Activated naive CD4-positive, alpha-beta T cell (primary cell): ENCODE results near the gene NXPH4.

Experiments
- DNase-seq, 4 experiments: peaks; one replicate each; lab custom pipeline; 2025; lab: John Stamatoyannopoulos, UW

NXPH4 gene

DNA sequence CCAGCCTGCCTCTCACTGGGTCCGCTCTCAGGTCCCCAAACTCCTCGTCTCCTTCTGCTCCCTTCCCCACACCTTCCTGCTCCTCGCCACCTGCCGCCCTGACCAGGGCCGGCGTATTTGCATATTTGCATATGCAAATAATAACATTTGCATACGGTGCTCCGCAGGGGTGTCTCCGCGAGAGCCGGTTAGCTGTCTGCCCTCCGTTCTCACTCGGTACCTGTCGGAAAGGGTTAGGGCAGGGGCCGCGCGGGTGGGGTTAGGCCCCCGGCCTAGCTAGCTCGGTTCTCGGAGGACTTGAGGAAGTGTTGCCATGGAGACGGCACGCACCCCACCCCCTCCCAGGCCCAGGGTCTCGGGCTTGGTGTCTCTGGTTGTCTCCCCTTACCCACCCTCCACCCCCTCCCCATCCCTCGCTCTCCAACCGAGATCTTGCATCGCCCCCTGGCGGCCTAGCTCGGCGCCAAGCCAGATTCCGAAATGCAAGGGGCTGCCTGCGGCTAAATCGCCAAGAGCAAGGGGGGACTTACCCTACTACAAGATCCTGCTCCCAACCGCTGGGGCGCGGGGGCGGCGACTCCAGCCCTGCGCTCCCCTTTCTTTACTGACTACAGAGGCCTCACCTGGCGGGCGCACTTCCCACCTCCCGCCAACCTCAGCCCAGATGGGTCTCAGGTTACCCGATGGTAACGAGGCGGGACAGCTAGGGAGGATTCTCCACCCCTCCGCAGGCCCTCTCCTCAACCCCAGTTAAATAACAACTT is 26.3 kb downstream of the NXPH4 start:
- DNase-seq: peak in 3 of 4 experiments; percentile 33 to 64 (median 52)

DNA sequence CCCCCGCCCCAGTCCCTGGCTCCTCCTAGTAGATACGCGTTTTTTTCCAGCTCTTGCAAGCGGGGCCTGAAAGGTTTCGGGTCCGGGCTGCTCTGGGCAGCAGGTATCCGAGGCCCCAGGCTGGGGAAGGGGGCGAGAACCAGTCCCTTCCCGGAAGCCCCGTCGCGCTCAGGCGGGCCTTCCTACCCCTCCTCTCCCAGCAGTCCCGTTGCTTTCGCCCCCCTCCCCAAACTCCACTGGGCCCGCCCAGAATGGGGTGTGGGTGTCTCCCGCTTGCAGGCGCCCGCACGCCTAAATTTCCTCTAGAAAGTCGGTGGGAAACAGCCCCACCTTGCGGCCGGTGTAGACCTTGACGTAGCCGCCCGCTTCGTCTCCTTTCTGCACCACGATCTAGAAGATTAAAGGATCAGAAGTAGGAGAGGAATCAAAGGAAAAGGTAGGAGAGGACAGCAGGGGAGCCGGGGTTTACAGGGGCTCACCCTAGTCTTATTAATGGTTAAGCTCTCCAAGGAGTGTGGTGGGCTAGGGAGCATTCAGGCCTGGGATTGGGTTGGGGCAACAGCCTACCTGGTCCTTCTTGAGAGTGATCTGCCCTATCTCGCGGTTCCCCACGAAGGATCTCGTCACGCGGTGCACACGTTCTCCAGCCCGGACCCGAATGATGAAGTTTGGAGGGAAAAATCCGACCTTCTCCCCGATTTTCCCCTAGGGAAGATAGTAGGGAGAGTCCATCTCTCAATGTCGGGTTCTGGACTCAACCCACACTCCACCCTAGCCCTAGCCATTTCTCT is 27.1 kb downstream of the NXPH4 start:
- peak; percentile 55 to 78 (median 68) for DNase-seq

GRCh38 chr12:57244312-57244696 is 27.7 kb downstream of the NXPH4 start:
- DNase-seq: no peak

GRCh38 chr12:57247041-57247440 is 30.4 kb downstream of the NXPH4 start:
- no peak for DNase-seq

DNA sequence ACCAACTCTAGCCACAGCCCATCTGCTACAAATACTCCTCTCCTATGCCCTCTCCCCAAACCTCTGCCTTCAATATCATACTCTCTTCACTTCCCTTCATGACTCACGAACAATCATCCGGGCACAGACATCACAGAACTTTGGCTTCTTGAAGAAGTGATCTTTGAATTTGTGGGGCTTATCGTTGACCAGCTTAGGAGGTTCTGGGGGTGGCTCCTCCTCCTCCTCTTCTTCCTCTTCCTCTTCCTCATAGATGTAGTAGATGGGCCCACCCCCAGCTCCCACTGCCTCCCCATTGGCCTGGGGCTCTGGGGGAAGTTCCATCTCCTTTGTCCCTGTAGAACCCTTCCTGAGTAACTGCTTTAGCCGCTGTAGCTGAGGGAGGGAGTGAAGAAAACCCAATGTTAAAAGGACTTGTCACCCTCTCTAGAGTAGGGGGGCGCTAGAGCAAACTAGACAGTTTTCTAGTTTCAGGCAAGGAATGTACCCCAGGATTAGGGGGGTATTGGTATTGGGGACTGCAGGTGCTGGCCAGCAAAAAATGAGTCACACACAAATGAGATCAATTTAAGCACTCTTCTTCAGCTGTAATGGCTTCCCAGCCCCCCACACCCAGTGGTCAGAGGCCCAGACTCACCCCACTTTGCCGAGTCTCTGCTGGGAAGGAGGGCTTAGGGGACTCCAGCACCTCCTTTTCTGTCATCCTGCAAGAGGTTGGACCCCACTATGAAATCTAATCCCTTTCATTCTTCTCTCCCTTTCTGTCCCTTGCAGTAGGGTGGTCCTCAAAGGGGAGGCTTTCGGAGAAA is 32.5 kb downstream of the NXPH4 start:
- no peak for DNase-seq

GRCh38 chr12:57250541-57250940 is 33.9 kb downstream of the NXPH4 start:
- no peak for DNase-seq

- no peak for DNase-seq
Measured at GRCh38 chr12:57250956-57251355, 34.4 kb downstream of the NXPH4 start, which contains the start of gene STAC3. Gene STAC3, minus strand, starts transcription at chr12:57251187. Its CDS starts 1,551 bp downstream, at chr12:57249636.

- DNase-seq: no peak
Measured at GRCh38 chr12:57254506-57255280, 38.1 kb downstream of the NXPH4 start.

- DNase-seq: no peak
Measured at GRCh38 chr12:57255916-57256315, 39.3 kb downstream of the NXPH4 start.

DNA sequence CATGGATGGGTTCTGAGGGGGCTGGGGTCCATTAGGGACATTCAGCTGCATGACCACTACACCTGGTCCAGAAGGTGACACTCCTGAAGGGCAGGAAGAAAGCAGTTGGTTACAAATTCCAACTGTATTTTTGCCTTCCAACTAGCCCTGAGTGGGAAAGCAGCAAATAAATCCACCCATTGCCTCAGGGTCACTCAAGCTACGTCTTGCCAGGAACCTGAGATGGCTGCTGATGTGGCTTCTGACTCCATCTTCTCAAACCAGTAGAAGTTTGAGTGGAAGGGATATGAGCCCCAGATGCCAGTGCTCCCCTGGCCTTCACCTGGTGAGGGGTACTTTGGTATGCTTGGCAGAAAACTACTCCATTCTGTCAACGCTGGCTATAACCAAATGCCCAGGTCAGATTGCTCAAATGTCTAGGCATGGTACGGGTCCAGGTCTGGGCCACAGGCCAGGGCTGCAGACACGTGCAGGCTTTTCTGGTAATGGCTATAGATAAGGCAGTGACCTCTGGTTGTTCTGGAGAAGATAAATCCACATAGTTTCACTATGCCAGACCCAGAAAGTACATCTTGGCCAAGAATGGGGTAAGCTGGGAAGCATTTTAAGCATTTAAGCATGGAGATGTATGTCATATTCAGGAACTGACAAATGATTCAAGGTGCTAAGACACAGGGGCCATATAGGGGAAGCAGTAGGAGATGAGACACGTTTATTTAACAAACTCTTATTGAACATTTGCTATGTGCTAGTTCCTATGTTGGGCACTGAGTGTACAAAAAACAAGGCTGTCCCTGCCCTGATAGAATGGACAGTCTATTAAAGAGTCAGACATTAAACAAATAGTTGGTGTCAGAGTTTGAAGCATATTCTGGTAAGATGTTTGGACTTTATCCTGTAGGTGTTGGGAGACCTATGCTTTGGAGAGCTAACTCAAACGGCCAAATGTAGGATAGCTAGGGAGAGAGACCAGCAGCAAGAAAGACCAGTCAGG is 42.7 kb downstream of the NXPH4 start:
- DNase-seq: no peak

- no peak for DNase-seq
Measured at GRCh38 chr12:57260366-57260765, 43.8 kb downstream of the NXPH4 start.

DNA sequence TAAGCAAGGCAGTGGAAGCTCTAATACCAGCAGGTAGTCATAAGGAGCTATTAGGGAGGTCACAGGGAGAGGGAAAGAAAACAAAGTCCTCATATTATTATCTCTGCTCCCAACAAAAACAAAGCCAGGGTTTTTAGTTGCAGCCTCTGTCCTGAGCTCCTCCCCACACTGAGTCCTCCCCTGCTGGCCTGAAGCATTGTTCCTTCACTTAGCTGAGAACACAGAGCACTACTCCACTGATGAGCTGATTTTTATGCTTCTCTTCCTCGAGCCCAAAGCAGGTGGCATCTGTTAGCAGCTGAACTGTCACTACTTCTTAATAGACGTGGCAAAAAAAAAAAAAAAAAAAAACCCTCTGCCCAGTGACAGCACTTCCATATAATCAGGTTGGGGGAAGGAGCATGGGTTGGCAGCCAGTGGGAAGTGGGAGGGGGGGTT is 44.9 kb downstream of the NXPH4 start:
- no peak for DNase-seq

- DNase-seq: no peak
Measured at GRCh38 chr12:57262126-57262822, 45.7 kb downstream of the NXPH4 start.

GRCh38 chr12:57263096-57263495 is 46.5 kb downstream of the NXPH4 start:
- no peak for DNase-seq

DNA sequence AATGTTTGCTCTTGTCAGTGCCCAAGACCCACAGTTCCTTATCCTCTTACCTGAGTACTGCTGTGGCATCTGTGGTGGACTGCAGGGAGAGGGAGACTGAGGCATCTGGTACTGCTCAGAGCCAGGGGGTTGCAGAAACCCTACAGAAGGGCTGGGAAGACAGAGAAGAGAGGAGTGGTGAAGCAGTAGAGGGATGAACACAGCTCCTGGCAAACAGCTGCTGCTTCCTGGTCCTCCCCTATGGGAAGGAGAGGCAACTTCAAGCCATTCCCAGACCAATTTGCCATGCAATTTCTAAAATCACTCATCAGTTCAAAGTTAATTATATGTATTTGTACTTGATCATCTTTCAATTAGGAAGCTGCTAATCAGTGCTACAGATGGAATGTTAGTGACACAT is 50.1 kb downstream of the NXPH4 start:
- DNase-seq: no peak

GRCh38 chr12:57268264-57268663 is 51.7 kb downstream of the NXPH4 start:
- no peak for DNase-seq

GRCh38 chr12:57270966-57271470 is 54.4 kb downstream of the NXPH4 start:
- DNase-seq: no peak

GRCh38 chr12:57272337-57273151 is 56.0 kb downstream of the NXPH4 start:
- no peak for DNase-seq

DNA sequence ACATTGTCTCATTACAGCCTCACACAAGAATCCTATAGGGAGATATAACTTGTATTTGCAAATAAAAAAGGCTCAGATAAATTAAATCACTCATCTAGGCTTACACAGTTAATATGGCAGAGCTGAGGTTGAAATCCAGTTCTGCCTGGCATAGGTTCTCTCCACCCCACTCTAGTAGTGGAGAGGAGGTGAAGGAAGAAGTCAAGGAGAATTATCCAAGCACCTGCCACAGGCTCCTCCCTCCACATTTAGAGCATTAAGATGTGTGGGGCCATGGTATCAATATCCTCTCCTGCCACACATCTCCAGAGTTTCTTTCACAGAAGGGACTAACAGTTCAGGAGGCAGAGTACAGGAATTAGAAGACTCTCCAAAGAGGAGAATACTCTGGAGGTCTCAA is 56.9 kb downstream of the NXPH4 start:
- DNase-seq: no peak
